NB4 (cell line): ENCODE measurements around the gene CDC42.
A peak's percentile ranks its signal among the peaks of the same experiment; 100 is the strongest.

Experiments
- DNase-seq: peaks from one replicate; pipeline ENCODE4 v3.0.0; 2010; ENCODE audit warnings: low read depth
- H3K4me3 ChIP-seq: one replicate; pipeline ENCODE4 v1.5.1; 2011; ENCODE audit warnings: mild to moderate bottlenecking, low read depth, low read length, moderate library complexity
- CTCF ChIP-seq: IDR thresholded peaks from one replicate; pipeline ENCODE4 v1.5.1; 2012; ENCODE audit warnings: low read depth, low read length
- MYC ChIP-seq: IDR thresholded peaks from 2 replicates; pipeline ENCODE4 v1.6.1; 2011; ENCODE audit warnings: low read depth, low read length
- POLR2A ChIP-seq: IDR thresholded peaks from 2 replicates; pipeline ENCODE4 v1.6.1; 2011; ENCODE audit warnings: mild to moderate bottlenecking; ENCODE audit not compliant: insufficient read length; ENCODE audit errors: extremely low read depth
- TF ChIP-seq, protein P1 (sequence below): IDR thresholded peaks from 2 replicates; pipeline ENCODE4 v1.6.1; 2011; ENCODE audit warnings: low read depth, low read length

CDC42 gene

DNA sequence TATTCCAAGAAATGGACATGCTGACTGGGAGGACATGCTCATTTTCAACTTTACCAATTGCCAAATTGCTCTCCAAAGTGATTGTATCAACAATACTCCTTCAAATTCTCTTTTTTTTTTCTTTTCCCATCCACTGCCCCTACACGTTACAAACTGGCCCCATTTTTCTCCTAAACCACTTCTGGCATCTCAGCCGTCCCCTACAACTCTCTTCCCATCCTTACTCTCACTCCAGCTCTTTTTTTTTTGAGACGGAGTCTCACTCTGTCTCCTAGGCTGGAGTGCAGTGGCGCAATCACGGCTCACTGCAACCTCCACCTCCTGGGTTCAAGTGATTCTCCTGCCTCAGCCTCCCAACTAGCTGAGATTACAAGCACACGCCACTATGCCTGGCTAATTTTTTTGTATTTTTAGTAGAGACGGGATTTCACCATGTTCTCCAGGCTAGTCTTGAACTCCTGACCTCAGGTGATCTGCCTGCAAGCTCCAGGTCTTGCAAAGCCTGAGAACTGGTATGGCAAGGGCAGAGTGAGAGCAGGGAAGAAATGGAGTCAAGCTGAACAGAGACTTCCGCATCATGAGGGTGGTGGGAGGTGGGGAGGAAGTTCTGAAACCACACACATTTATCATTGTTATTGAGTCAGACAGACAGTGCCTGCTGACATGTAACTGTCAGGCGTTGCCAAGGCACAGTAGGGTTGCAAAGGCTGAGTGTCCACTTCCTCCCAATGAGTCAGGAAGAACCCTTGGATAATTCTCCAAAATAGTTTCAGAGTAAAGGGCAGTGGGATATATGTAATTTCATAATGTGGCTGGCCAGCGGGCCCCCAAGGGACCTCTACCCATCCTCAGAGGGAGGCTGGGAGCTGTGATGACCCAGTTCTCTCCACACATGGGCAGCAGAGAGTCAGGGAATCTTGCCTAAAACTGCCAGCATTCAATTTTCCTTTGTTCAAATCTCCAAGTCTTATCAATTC is 33.6 kb upstream of the CDC42 start:
- DNase-seq, result peak; percentile 98
- H3K4me3 ChIP-seq, result no peak overlapping the region
- peak; percentile 56 for TF ChIP-seq CTCF
- TF ChIP-seq, protein P1, sequence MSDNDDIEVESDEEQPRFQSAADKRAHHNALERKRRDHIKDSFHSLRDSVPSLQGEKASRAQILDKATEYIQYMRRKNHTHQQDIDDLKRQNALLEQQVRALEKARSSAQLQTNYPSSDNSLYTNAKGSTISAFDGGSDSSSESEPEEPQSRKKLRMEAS, result peak; percentile 64; the same call in 1 of the 2 replicates
- TF ChIP-seq POLR2A, result no peak
- TF ChIP-seq MYC, result peak; percentile 80

GRCh38 chr1:22021061-22021460 is 31.4 kb upstream of the CDC42 start:
- no peak overlapping the region for H3K4me3 ChIP-seq
- TF ChIP-seq, protein P1, result no peak
- no peak for TF ChIP-seq MYC
- TF ChIP-seq POLR2A, result no peak
- no peak for TF ChIP-seq CTCF

GRCh38 chr1:22024485-22025367 is 27.8 kb upstream of the CDC42 start:
- peak; percentile 84 for DNase-seq
- H3K4me3 ChIP-seq, result peak overlapping the region; percentile 91

More at GRCh38 chr1:22021061-22021460, 31.4 kb upstream of the CDC42 start:
- DNase-seq, result no peak

DNA sequence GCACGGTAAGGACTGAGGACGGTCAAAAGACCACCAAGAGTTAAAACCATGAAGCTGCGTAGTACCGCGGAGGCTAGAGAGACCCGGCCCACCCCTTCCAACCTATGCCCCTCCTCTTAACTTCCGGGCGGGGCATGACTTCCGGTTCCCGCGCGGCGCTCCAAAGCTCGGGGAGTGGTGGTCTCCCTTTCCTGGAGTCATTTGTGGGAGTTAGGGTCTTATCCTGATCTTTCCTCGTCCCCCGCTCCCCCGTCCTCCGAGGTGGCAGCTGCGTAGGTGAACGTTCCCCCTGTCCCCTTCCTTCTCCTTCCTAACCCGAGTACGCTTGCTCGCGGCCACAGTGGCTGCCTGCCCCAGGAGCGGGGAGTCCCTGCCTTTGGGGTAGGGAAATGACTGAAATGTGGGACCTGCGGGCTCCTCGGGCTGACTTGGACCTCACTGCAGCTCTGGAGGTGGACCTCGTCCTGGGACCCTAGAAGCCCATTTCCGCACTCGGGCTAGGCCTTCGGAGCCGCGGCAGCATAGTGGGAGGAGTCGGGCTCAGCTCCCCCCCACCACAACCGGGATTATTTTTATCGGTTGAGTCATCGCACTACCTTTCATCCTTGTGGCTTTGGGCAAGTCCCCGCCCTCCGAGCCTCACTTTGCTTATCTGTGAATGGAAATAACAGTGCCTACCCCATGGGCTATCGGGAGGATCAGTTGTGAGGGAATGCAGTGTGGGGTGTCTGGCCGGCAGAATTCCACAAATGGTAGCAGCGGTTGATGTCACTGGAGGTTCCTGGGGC is 26.9 kb upstream of the CDC42 start:
- peak overlapping the region; percentile 91 for H3K4me3 ChIP-seq
- DNase-seq, result peak; percentile 94
- no peak for TF ChIP-seq CTCF
- TF ChIP-seq, protein P1, result peak; percentile 19; the same call in 1 of the 2 replicates
- no peak; the same call in 1 of the 2 replicates for TF ChIP-seq MYC
- TF ChIP-seq POLR2A, result peak; percentile 72

More at GRCh38 chr1:22024485-22025367, 27.8 kb upstream of the CDC42 start:
- no peak for TF ChIP-seq MYC
- TF ChIP-seq, protein P1, result no peak
- TF ChIP-seq POLR2A, result no peak
- TF ChIP-seq CTCF, result no peak

DNA sequence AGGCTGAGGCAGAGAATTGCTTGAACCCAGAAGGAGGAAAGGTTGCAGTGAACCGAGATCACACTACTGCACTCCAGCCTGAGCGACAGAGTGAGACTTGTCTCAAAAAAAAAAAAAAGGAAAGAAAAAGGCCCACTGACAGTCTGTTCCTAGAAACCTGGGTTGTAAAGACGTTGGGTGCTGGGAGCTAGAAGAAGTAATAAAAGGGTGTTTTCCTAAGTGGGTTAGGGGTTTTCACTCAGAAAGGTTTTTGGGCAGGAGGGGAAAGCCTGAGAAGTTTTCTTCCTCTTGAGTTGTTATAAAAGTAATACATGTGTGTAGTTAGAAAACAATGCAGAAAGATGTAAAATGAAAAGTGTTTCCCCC is 25.6 kb upstream of the CDC42 start:
- peak overlapping the region; percentile 91 for H3K4me3 ChIP-seq
- TF ChIP-seq, protein P1, result no peak
- TF ChIP-seq CTCF (no peak), MYC (no peak), POLR2A (no peak)
- no peak for DNase-seq
